UCSD-AML1 (cell line): ENCODE measurements around the gene FAT2.

Experiments used
- DNase-seq: peaks from one replicate; lab custom pipeline; 2025; ENCODE audit not compliant: unreplicated experiment; lab: John Stamatoyannopoulos, UW

The FAT2 gene

GRCh38 chr5:151557951-151558350, 33.2 kb downstream of the FAT2 start:
- DNase-seq: no peak

- no peak for DNase-seq
Observed at GRCh38 chr5:151557466-151557865, 33.7 kb downstream of the FAT2 start.

- DNase-seq: no peak
Observed at GRCh38 chr5:151556806-151557205, 34.3 kb downstream of the FAT2 start.

- no peak for DNase-seq
Observed at GRCh38 chr5:151555760-151556576, 35.2 kb downstream of the FAT2 start.

GRCh38 chr5:151553695-151554094, 37.4 kb downstream of the FAT2 start:
- DNase-seq: no peak

- DNase-seq: no peak
Observed at GRCh38 chr5:151553130-151553670, 37.9 kb downstream of the FAT2 start.

- DNase-seq: no peak
Observed at GRCh38 chr5:151551985-151552384, 39.1 kb downstream of the FAT2 start.

GRCh38 chr5:151550146-151550545, 41.0 kb downstream of the FAT2 start:
- DNase-seq: no peak

GRCh38 chr5:151549713-151550112, 41.4 kb downstream of the FAT2 start:
- no peak for DNase-seq

GRCh38 chr5:151547364-151547763, 43.8 kb downstream of the FAT2 start:
- no peak for DNase-seq

- DNase-seq: no peak
Observed at GRCh38 chr5:151541571-151541970, 49.6 kb downstream of the FAT2 start.
